Panc1 (cell line): ENCODE measurements around the gene RAB3IL1. TPM values are rescaled to one million over a fixed set of nuclear protein-coding genes. Genes with fewer than 3 reads are reported as not detected.

Experiments used
- ATAC-seq: fragments of 200-7000 bp; cut with Tn5 transposase; 2 replicates; pipeline ENCODE4 v1.9.1; 2020; ENCODE audit warnings: mild to moderate bottlenecking, moderate library complexity
- BruUV-seq: library from RNA; stranded (reverse); fragments of 400-500 nt; replicated peaks from 2 replicates; lab custom pipeline; 2021; lab: Mats Ljungman, UMichigan
- CTCF ChIA-PET: fragments of 300-600 bp; sonication (Branson Sonifier 250); formaldehyde crosslinking; loops from one replicate; lab custom pipeline; 2022; ENCODE audit warnings: antibody characterized with exemption; lab: Charles Lee
- POLR2A ChIA-PET: fragments of 300-600 bp; sonication (Branson Sonifier 250); formaldehyde crosslinking; loops from one replicate; lab custom pipeline; 2022; ENCODE audit warnings: antibody characterized with exemption; lab: Charles Lee
- DNase-seq: peaks from one replicate; pipeline ENCODE4 v3.0.0-alpha.2; 2010; ENCODE audit warnings: low read depth, low spot score
- H3K27ac ChIP-seq: 2 replicates; pipeline ENCODE4 v1.5.1; 2011; ENCODE audit warnings: mild to moderate bottlenecking, low read length, inconsistent platforms
- H3K27me3 ChIP-seq: fragments of 200-500 bp; sonication (Bioruptor generic); 2 replicates; pipeline ENCODE4 v1.6.0; 2014; ENCODE audit warnings: low read length, inconsistent platforms; ENCODE audit not compliant: control insufficient read depth, insufficient read depth
- H3K36me3 ChIP-seq: fragments of 200-500 bp; sonication (Bioruptor generic); 2 replicates; pipeline ENCODE4 v1.5.1; 2014; ENCODE audit warnings: inconsistent platforms, mild to moderate bottlenecking, low read length, moderate library complexity; ENCODE audit not compliant: control insufficient read depth, insufficient read depth
- H3K4me1 ChIP-seq: 2 replicates; pipeline ENCODE4 v1.5.1; 2011; ENCODE audit warnings: inconsistent platforms, mild to moderate bottlenecking, low read length, moderate library complexity; ENCODE audit not compliant: control insufficient read depth, insufficient read depth
- H3K4me3 ChIP-seq, 2 experiments: 2 replicates each; pipeline ENCODE4 v1.5.1; 2011 to 2012; ENCODE audit warnings: low read depth in 2 of 2, low read length in 2 of 2, mild to moderate bottlenecking in 2 of 2, inconsistent platforms in 1 of 2, moderate library complexity in 1 of 2
- H3K9me3 ChIP-seq: fragments of 200-500 bp; sonication (Bioruptor generic); 2 replicates; pipeline ENCODE4 v1.5.1; 2014; ENCODE audit warnings: low read depth, mild to moderate bottlenecking, inconsistent platforms, low read length, moderate library complexity; ENCODE audit not compliant: control insufficient read depth, insufficient read depth
- POLR2AphosphoS5 ChIP-seq: IDR thresholded peaks from 2 replicates; pipeline ENCODE4 v1.6.1; 2012; ENCODE audit warnings: mild to moderate bottlenecking, low read depth, low read length, moderate library complexity
- REST ChIP-seq, 2 experiments: IDR thresholded peaks; 2 replicates each; pipeline ENCODE4 v1.6.1; 2011 to 2012; ENCODE audit warnings: low read depth in 2 of 2, control low read depth in 1 of 2, low read length in 1 of 2, mild to moderate bottlenecking in 1 of 2, moderate library complexity in 1 of 2; ENCODE audit not compliant: insufficient read depth in 1 of 2
- SIN3A ChIP-seq: IDR thresholded peaks from 2 replicates; pipeline ENCODE4 v1.6.1; 2012; ENCODE audit warnings: low read depth, mild to moderate bottlenecking, low read length, moderate library complexity, borderline replicate concordance; ENCODE audit not compliant: insufficient read depth
- TCF7L2 ChIP-seq: IDR thresholded peaks from 2 replicates; pipeline ENCODE4 v1.6.1; 2011; ENCODE audit warnings: mild to moderate bottlenecking, low read depth, low read length, inconsistent platforms
- in situ Hi-C: cut with HindIII; loops from 2 replicates; pipeline ENCODE4 v1.10.0; 2016; ENCODE audit warnings: low sequenced_read_pairs, low pct_unique_long_range_greater_than_20kb
- intact Hi-C: fragments of 100-400 bp; cut with micrococcal nuclease; formaldehyde crosslinking; loops from one replicate; pipeline ENCODE4 v1.10.0; 2022; ENCODE audit not compliant: unreplicated experiment
- total RNA-seq: library from RNA; stranded (reverse); gene quantifications from one replicate; pipeline ENCODE4 v1.2.1, GENCODE V29; 2021; ENCODE audit not compliant: unreplicated experiment

Gene RAB3IL1
- total RNA-seq, 1 experiment from 2014 or later: 8.9 TPM

- Histone ChIP-seq H3K9me3 (no peaks in the 10 kb centered on the region), H3K36me3 (no peaks in the 10 kb centered on the region), H3K4me3 (no peak overlapping the region), H3K27ac (no peak overlapping the region), H3K4me1 (peaks cover 13% of the 10 kb centered on the region), H3K27me3 (no peaks in the 10 kb centered on the region)
- intact Hi-C loops: no loop called here
- POLR2A ChIA-PET: interaction anchor here (0.6 kb wide), 1 partner anchor 50 kb away, joined by 3 read pairs; the partner anchor contains the start of gene FADS1
- ATAC-seq: no peak
- in situ Hi-C loops: no loop called here
- TF ChIP-seq SIN3A (no peak), TCF7L2 (no peak), POLR2AphosphoS5 (no peak)
- BruUV-seq: TSS peak; percentile 77
- CTCF ChIA-PET: interaction anchor here (0.6 kb wide), 1 partner anchor 80 kb away, joined by 3 read pairs; no protein-coding TSS in a partner anchor
- no peak for DNase-seq
Measured at GRCh38 chr11:61866958-61867343, 50.4 kb downstream of the RAB3IL1 start.

GRCh38 chr11:61866231-61866957 lies 51.0 kb downstream of the RAB3IL1 start:
- ChIA-PET CTCF (interaction anchor here (0.6 kb wide), 1 partner anchor 83 kb away, joined by 7 read pairs; no protein-coding TSS in a partner anchor), POLR2A (interaction anchor here (0.6 kb wide), 1 partner anchor 50 kb away, joined by 3 read pairs; the partner anchor contains the start of gene FADS1)
- intact Hi-C loops: no loop called here
- BruUV-seq: no TSS peak
- no peak overlapping the region for H3K4me3 ChIP-seq
- ATAC-seq (no peak), DNase-seq (no peak)
- no peak for TF ChIP-seq POLR2AphosphoS5
- no peaks in the 10 kb centered on the region for H3K36me3 ChIP-seq
- no peaks in the 10 kb centered on the region for H3K27me3 ChIP-seq
- H3K4me1 ChIP-seq: peaks cover 13% of the 10 kb centered on the region
- H3K9me3 ChIP-seq: no peaks in the 10 kb centered on the region
- H3K27ac ChIP-seq: no peak overlapping the region
- in situ Hi-C loops: no loop called here

GRCh38 chr11:61864814-61865775 lies 52.3 kb downstream of the RAB3IL1 start:
- BruUV-seq: no TSS peak
- Histone ChIP-seq H3K9me3 (no peaks in the 10 kb centered on the region), H3K4me1 (peaks cover 5% of the 10 kb centered on the region; the same call in 1 of the 2 replicates), H3K4me3 (no peak overlapping the region), H3K27me3 (no peaks in the 10 kb centered on the region), H3K27ac (no peak overlapping the region), H3K36me3 (no peaks in the 10 kb centered on the region)
- in situ Hi-C loops (no loop called here), intact Hi-C loops (no loop called here)
- DNase-seq: no peak
- POLR2A ChIA-PET: no interaction called here
- CTCF ChIA-PET: no interaction called here
- ATAC-seq: no peak
- TF ChIP-seq REST (IDR thresholded peaks at IDR 0.05; ENCODE audit: insufficient read depth in 1 of 2, low read depth in 2 of 2, low read length in 1 of 2): no peak
- TF ChIP-seq POLR2AphosphoS5: 0 out of 2 replicates have a peak, but pooled peaks have one; percentile 29
